SK-N-SH (cell line): ENCODE data around the gene FBXO17. TPM values are rescaled to one million over a fixed set of nuclear protein-coding genes. Genes with fewer than 3 reads are reported as not detected.
"Not testable (repeated sequence)": the region's sequence is repeated elsewhere in the genome, so short reads cannot be mapped to it uniquely, and the experiment has no call there.

Experiments used
- CTCF ChIA-PET: fragments of 300-600, 350-600 bp; formaldehyde crosslinking; extraction: SDS; loops from one replicate; lab custom pipeline; 2021; lab: Yijun Ruan, JAX
- POLR2A ChIA-PET: fragments of 350-600 bp; sonication (Branson Sonifier 250); formaldehyde crosslinking; extraction: SDS; loops from one replicate; lab custom pipeline; 2020; ENCODE audit warnings: antibody characterized with exemption, inconsistent platforms; lab: Yijun Ruan, JAX
- DNase-seq: peaks from one replicate; pipeline ENCODE4 v3.0.0; 2012
- H2AFZ ChIP-seq: fragments of 200-600 bp; sonication (generic); 2 replicates; pipeline ENCODE4 v1.8.1; 2016; ENCODE audit warnings: antibody characterized with exemption, mild to moderate bottlenecking, low read depth
- H3F3A ChIP-seq: fragments of 200-600 bp; sonication (generic); replicated peaks from 2 replicates; pipeline ENCODE3; 2016; ENCODE audit warnings: antibody characterized with exemption, mild to moderate bottlenecking; ENCODE audit not compliant: insufficient read depth
- H3K27ac ChIP-seq, 2 experiments: fragments of 200-500 bp in 1 of 2; fragments of 200-600 bp in 1 of 2; sonication (Bioruptor generic) in 1 of 2; sonication (generic), shearing (Covaris generic) in 1 of 2; 2 replicates each; pipeline versions ENCODE4 v1.5.1 to v1.6.1; 2014 to 2016; ENCODE audit warnings: low read depth in 2 of 2, inconsistent platforms in 1 of 2, low read length in 1 of 2, mild to moderate bottlenecking in 1 of 2, mixed read lengths in 1 of 2
- H3K27me3 ChIP-seq: fragments of 200-600 bp; sonication (generic), shearing (Covaris generic); 2 replicates; pipeline ENCODE4 v1.6.1; 2016; ENCODE audit warnings: mixed run types; ENCODE audit not compliant: insufficient read depth
- H3K36me3 ChIP-seq, 2 experiments: fragments of 200-500 bp in 1 of 2; fragments of 200-600 bp in 1 of 2; sonication (Bioruptor generic) in 1 of 2; sonication (generic) in 1 of 2; replicated peaks in 1 of 2; 2 replicates each; pipeline versions ENCODE3 to v1.5.1; 2014 to 2016; ENCODE audit warnings: low read length in 1 of 2, mild to moderate bottlenecking in 1 of 2; ENCODE audit not compliant: insufficient read depth in 2 of 2, control insufficient read depth in 1 of 2
- H3K4me1 ChIP-seq, 2 experiments: fragments of 200-500 bp in 1 of 2; fragments of 200-600 bp in 1 of 2; sonication (Bioruptor generic) in 1 of 2; sonication (generic), shearing (Covaris generic) in 1 of 2; 2 replicates each; pipeline versions ENCODE4 v1.5.1 to v1.6.1; 2014 to 2016; ENCODE audit warnings: low read depth in 1 of 2, low read length in 1 of 2, mixed run types in 1 of 2; ENCODE audit not compliant: insufficient read depth in 2 of 2, control insufficient read depth in 1 of 2
- H3K4me2 ChIP-seq: fragments of 200-600 bp; sonication (generic), shearing (Covaris generic); 2 replicates; pipeline ENCODE4 v1.6.1; 2017; ENCODE audit warnings: mixed run types
- H3K4me3 ChIP-seq, 2 experiments: fragments of 200-500 bp in 1 of 2; fragments of 200-600 bp in 1 of 2; sonication (Bioruptor generic) in 1 of 2; sonication (generic), shearing (Covaris generic) in 1 of 2; 2 replicates each; pipeline versions ENCODE4 v1.5.1 to v1.8.1; 2014 to 2016; ENCODE audit warnings: low read depth in 2 of 2, inconsistent platforms in 1 of 2, low read length in 1 of 2, mild to moderate bottlenecking in 1 of 2, mixed read lengths in 1 of 2, moderate library complexity in 1 of 2
- H3K79me2 ChIP-seq: fragments of 200-600 bp; sonication (generic); 2 replicates; pipeline ENCODE4 v1.8.1; 2017; ENCODE audit warnings: mild to moderate bottlenecking; ENCODE audit not compliant: insufficient read depth
- H3K9ac ChIP-seq: fragments of 200-600 bp; sonication (generic); 2 replicates; pipeline ENCODE4 v1.6.1; 2017; ENCODE audit warnings: mixed run types
- H3K9me2 ChIP-seq: fragments of 200-600 bp; sonication (generic); 2 replicates; pipeline ENCODE4 v1.6.1; 2017; ENCODE audit warnings: mixed run types
- H3K9me3 ChIP-seq: fragments of 200-600 bp; sonication (generic); 2 replicates; pipeline ENCODE4 v1.6.1; 2017; ENCODE audit warnings: mixed run types, mild to moderate bottlenecking, moderate library complexity
- H4K20me1 ChIP-seq: fragments of 200-600 bp; sonication (generic); 2 replicates; pipeline ENCODE4 v1.6.1; 2017; ENCODE audit warnings: mild to moderate bottlenecking, mixed run types; ENCODE audit not compliant: insufficient read depth
- EZH2phosphoT487 ChIP-seq: fragments of 200-600 bp; sonication (generic); IDR thresholded peaks from 2 replicates; pipeline ENCODE4 v1.6.1; 2017; ENCODE audit warnings: low read depth, mixed run types, mild to moderate bottlenecking, antibody characterized with exemption, moderate library complexity, borderline replicate concordance
- GABPA ChIP-seq: IDR thresholded peaks from 2 replicates; pipeline ENCODE4 v1.4.0; 2012; ENCODE audit warnings: low read depth, mild to moderate bottlenecking
- NFIC ChIP-seq: IDR thresholded peaks from 2 replicates; pipeline ENCODE4 v1.4.0; 2012; ENCODE audit warnings: borderline replicate concordance
- POLR2AphosphoS5 ChIP-seq: IDR thresholded peaks from 2 replicates; pipeline ENCODE4 v1.6.1; 2012; ENCODE audit warnings: low read depth, low read length
- RCOR1 ChIP-seq: fragments of 150-350 bp; IDR thresholded peaks from 2 replicates; pipeline ENCODE4 v1.6.1; 2017; ENCODE audit warnings: antibody characterized with exemption, low read length
- RFX5 ChIP-seq: IDR thresholded peaks from 2 replicates; pipeline ENCODE4 v1.6.1; 2012; ENCODE audit warnings: mild to moderate bottlenecking, improper control_type of control experiment, low read length
- SIN3A ChIP-seq: IDR thresholded peaks from 2 replicates; pipeline ENCODE4 v1.6.1; 2012; ENCODE audit warnings: low read depth, mild to moderate bottlenecking, low read length, moderate library complexity, borderline replicate concordance
- TAF1 ChIP-seq: IDR thresholded peaks from 2 replicates; pipeline ENCODE4 v1.6.1; 2012; ENCODE audit warnings: low read depth, mild to moderate bottlenecking, low read length, moderate library complexity, borderline replicate concordance
- TCF12 ChIP-seq: IDR thresholded peaks from 2 replicates; pipeline ENCODE4 v1.4.0; 2012
- WGBS: methylation state at CpG from one replicate; pipeline ENCODE4 v1.1.6; 2017; ENCODE audit warnings: low lambda C conversion rate; 5-methylcytosine and 5-hydroxymethylcytosine counted together
- polyA plus RNA-seq, 3 experiments: library from polyadenylated mRNA; depleted of rRNA; stranded (reverse); fragments of >200 nt; gene quantifications; 2 replicates each; pipeline ENCODE4 v1.2.3, GENCODE V29; 2012
- TF ChIP-seq, protein P1 (sequence below): IDR thresholded peaks from 2 replicates; pipeline ENCODE4 v1.6.1; 2012; ENCODE audit warnings: mild to moderate bottlenecking, low read depth, low read length, moderate library complexity
- TF ChIP-seq, protein P2 (sequence below): IDR thresholded peaks from 2 replicates; pipeline ENCODE4; 2012
- TF ChIP-seq, protein P3 (sequence below): IDR thresholded peaks from 2 replicates; pipeline ENCODE4 v1.4.0; 2012; ENCODE audit warnings: low read depth, borderline replicate concordance
- TF ChIP-seq, protein P4 (sequence below): IDR thresholded peaks from 2 replicates; pipeline ENCODE4 v1.4.0; 2012; ENCODE audit warnings: low read depth, borderline replicate concordance

The FBXO17 gene
- polyA plus RNA-seq, 1 of the 3 experiments (the other 2 are of a cell fraction): 40.7 TPM

DNA sequence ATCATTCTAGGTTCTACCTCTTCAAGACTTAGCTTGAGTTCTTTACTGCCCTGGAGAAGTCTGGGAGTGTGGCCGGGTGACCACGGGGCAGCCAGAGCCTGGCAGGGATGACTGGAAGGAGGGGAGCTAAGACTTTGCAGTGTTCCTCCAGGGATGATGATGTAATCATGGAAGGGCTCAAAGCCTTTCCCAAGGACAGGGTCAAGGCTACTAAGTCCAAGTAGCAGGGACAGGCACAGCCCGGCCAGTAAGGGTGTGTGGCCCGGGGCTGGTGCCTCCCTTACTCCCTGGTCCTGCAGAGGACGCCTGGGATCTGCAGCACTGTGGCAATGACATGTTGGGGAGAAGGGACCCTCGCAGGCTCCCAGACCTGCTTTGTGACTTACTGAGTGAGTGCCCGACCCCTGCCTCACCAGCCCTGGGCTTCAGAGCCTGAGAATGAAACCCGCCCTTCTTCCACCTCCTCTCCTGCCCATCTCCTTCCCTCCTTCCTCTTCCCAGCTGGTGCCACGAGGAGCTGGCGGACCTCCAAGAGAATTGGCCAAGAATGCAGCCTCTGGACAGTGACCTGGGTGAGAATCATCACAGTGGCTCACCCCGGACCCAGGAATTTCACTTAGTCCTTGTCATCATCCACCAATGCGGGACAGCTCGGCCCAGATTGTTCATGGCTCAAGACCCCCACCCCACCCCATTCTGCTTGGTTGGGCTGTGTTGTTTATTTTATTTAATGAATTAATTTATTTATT, 15.6 kb upstream of the FBXO17 start (continued):
- no peak for TF ChIP-seq RCOR1
- TF ChIP-seq GABPA: no peak
- peak; percentile 66 for TF ChIP-seq TCF12

DNA sequence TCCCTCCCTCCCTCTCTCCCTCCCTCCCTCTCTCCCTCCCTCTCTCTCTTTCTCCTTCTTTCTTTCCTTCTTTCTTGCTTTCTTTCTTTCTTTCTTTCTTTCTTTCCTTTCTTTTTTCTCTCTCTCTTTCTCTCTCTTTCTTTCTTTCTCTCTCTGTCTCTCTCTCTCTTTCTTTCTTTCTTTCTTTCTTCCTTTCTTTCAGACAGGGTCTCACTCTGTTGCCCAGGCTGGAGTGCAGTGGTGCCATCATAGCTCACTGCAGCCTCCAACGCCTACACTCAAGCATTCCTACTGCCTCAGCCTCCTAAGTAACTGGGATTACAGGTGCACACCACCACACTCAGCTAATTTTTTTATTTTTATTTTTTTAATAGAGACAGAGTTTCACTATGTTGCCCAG, 14.1 kb upstream of the FBXO17 start:
- POLR2A ChIA-PET, H3K79me2 ChIP-seq, H4K20me1 ChIP-seq, H3K27ac ChIP-seq, H3K9me2 ChIP-seq, H3K4me3 ChIP-seq, H3K9ac ChIP-seq, H3K9me3 ChIP-seq, H3K36me3 ChIP-seq, DNase-seq, H3K27me3 ChIP-seq, H2AFZ ChIP-seq: not testable (repeated sequence)
- H3F3A ChIP-seq: peaks cover 17% of the 10 kb centered on the region
- CTCF ChIA-PET: interaction anchor here (1.2 to 3.6 kb wide), 2 partner anchors 13 to 28 kb away, joined by 3 to 21 read pairs; partner anchors contain the start of gene FBXO17
- peaks cover 4 to 16% of the 10 kb centered on the region in 2 experiments; a peak in 2 of 4 replicates for H3K4me1 ChIP-seq
- peak overlapping the region; percentile 59; the same call in 1 of the 2 replicates for H3K4me2 ChIP-seq
- 75% methylated on average over 1 of the region's 1 CpG for WGBS

DNA sequence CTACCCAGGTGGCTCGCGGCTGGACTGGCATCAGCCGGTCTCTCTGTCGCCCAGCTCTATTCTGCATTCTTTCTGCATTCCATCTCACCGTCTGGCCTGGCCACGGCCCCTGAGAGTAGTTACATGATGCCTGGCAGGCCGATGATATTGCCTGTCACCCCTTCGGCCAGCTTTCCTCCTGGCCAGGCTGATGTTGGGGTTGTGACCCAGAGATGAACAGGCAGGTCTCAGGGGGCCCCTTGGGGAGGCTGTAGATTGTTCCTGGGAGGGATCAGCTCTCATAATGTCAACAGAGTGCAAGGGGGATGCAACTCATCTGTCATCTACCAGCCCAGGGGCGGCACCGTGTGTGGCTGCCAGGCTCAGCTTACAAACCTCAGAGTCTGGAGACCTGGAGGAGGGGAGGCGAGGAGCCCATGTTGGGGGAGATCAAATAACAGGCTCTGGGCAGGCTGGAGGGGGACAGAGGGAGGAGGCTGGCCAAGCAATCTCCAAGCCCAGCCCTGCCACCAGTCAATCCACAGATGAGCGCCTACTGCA, 13.6 kb upstream of the FBXO17 start:
- ChIA-PET POLR2A (no interaction called here), CTCF (interaction anchor here (1.2 to 3.6 kb wide), 3 partner anchors 13 to 28 kb away, joined by 3 to 21 read pairs (median 3); partner anchors contain the start of gene FBXO17)
- H3K9ac ChIP-seq: no peak overlapping the region
- peak overlapping the region; percentile 7 to 20; a peak in 2 of 4 replicates for H3K27ac ChIP-seq
- H3K4me1 ChIP-seq: peaks cover 4 to 16% of the 10 kb centered on the region in 2 experiments; a peak in 2 of 4 replicates
- H4K20me1 ChIP-seq: no peaks in the 10 kb centered on the region
- no peaks in the 10 kb centered on the region for H3K9me2 ChIP-seq
- no peaks in the 10 kb centered on the region for H3K36me3 ChIP-seq
- H2AFZ ChIP-seq: peak overlapping the region; percentile 41
- DNase-seq: peak; percentile 30
- peaks cover 17% of the 10 kb centered on the region for H3F3A ChIP-seq
- TF ChIP-seq TCF12 (peak; percentile 59), RFX5 (no peak), TAF1 (no peak), NFIC (0 out of 2 replicates have a peak, but pooled peaks have one; percentile 3), SIN3A (peak; percentile 43; the same call in 1 of the 2 replicates), POLR2AphosphoS5 (no peak), RCOR1 (no peak), EZH2phosphoT487 (no peak)
- TF ChIP-seq, protein P1, sequence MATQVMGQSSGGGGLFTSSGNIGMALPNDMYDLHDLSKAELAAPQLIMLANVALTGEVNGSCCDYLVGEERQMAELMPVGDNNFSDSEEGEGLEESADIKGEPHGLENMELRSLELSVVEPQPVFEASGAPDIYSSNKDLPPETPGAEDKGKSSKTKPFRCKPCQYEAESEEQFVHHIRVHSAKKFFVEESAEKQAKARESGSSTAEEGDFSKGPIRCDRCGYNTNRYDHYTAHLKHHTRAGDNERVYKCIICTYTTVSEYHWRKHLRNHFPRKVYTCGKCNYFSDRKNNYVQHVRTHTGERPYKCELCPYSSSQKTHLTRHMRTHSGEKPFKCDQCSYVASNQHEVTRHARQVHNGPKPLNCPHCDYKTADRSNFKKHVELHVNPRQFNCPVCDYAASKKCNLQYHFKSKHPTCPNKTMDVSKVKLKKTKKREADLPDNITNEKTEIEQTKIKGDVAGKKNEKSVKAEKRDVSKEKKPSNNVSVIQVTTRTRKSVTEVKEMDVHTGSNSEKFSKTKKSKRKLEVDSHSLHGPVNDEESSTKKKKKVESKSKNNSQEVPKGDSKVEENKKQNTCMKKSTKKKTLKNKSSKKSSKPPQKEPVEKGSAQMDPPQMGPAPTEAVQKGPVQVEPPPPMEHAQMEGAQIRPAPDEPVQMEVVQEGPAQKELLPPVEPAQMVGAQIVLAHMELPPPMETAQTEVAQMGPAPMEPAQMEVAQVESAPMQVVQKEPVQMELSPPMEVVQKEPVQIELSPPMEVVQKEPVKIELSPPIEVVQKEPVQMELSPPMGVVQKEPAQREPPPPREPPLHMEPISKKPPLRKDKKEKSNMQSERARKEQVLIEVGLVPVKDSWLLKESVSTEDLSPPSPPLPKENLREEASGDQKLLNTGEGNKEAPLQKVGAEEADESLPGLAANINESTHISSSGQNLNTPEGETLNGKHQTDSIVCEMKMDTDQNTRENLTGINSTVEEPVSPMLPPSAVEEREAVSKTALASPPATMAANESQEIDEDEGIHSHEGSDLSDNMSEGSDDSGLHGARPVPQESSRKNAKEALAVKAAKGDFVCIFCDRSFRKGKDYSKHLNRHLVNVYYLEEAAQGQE: no peak
- TF ChIP-seq, protein P2, sequence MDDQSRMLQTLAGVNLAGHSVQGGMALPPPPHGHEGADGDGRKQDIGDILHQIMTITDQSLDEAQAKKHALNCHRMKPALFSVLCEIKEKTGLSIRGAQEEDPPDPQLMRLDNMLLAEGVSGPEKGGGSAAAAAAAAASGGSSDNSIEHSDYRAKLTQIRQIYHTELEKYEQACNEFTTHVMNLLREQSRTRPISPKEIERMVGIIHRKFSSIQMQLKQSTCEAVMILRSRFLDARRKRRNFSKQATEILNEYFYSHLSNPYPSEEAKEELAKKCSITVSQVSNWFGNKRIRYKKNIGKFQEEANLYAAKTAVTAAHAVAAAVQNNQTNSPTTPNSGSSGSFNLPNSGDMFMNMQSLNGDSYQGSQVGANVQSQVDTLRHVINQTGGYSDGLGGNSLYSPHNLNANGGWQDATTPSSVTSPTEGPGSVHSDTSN: peak; percentile 61
- TF ChIP-seq, protein P3, sequence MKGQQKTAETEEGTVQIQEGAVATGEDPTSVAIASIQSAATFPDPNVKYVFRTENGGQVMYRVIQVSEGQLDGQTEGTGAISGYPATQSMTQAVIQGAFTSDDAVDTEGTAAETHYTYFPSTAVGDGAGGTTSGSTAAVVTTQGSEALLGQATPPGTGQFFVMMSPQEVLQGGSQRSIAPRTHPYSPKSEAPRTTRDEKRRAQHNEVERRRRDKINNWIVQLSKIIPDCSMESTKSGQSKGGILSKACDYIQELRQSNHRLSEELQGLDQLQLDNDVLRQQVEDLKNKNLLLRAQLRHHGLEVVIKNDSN: no peak
- TF ChIP-seq, protein P4, sequence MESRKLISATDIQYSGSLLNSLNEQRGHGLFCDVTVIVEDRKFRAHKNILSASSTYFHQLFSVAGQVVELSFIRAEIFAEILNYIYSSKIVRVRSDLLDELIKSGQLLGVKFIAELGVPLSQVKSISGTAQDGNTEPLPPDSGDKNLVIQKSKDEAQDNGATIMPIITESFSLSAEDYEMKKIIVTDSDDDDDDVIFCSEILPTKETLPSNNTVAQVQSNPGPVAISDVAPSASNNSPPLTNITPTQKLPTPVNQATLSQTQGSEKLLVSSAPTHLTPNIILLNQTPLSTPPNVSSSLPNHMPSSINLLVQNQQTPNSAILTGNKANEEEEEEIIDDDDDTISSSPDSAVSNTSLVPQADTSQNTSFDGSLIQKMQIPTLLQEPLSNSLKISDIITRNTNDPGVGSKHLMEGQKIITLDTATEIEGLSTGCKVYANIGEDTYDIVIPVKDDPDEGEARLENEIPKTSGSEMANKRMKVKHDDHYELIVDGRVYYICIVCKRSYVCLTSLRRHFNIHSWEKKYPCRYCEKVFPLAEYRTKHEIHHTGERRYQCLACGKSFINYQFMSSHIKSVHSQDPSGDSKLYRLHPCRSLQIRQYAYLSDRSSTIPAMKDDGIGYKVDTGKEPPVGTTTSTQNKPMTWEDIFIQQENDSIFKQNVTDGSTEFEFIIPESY: no peak
- H3K27me3 ChIP-seq: no peaks in the 10 kb centered on the region
- no peaks in the 10 kb centered on the region for H3K9me3 ChIP-seq
- 16% methylated on average over 11 of the region's 12 CpGs for WGBS
- peak overlapping the region; percentile 59; the same call in 1 of the 2 replicates for H3K4me2 ChIP-seq
- H3K79me2 ChIP-seq: no peaks in the 10 kb centered on the region
- no peak overlapping the region for H3K4me3 ChIP-seq
